Measurements from ENCODE around the gene RTP5. TPM values are rescaled to one million over a fixed set of nuclear protein-coding genes. Genes with fewer than 3 reads are reported as not detected.
"Not testable (repeated sequence)": the region's sequence is repeated elsewhere in the genome, so short reads cannot be mapped to it uniquely, and the experiment has no call there.

RTP5 gene
- total RNA-seq, 1 donor from 2014 or later: 0.09 TPM

DNA sequence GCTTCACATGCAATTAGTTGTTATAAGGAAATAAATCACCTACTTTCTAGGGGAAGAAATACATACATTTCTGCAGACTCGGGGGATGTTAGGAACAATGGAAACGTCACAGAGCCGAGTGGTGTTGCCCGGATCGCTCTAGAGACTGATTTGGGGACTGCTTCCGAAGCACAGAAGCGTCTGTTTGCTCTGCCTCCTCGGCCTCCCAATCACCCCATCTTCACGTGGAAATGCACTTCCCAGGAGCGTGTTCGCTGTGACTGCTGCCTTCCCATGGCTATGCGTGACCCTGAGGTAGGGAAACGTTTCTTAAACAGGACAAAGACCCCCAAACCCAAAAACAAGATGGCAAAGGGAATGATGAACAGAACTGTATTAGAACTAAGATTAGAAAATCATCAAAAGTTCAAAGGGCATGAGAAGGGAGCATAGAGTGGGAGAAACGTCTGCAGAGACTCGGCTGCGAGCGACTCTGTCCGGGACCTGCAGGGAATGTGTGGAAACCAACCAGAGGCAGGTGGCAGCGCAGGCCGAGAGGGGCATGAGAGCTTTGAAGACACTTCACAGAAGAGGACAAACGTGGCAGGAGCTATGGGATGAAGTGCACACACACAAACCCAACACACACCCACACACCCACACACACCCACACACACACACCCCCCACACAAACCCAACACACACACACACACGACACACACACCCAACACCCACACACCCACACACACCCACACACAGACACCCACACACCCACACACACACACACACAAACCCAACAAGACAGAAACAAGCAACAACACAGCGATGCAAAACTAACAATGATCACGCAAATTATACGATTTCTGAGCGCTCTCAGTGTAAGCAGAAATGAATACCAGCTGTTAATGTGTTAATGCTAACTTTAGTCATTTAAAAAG, 41.3 kb downstream of the RTP5 start:
- no peak overlapping the region for H3K4me3 Mint-ChIP-seq (ENCODE audit: low read depth)
- intact Hi-C loops (cut with micrococcal nuclease): no loop called here
- H3K36me3 Mint-ChIP-seq (ENCODE audit: low read depth): peaks cover 3% of the 10 kb centered on the region
- no peak for DNase-seq (ENCODE audit: low spot score)
- H3K27ac Mint-ChIP-seq: no peak overlapping the region
- H3K9me3 Mint-ChIP-seq: no peaks in the 10 kb centered on the region
- no peaks in the 10 kb centered on the region for H3K27me3 Mint-ChIP-seq (ENCODE audit: low read depth)
- no peaks in the 10 kb centered on the region for H3K4me1 Mint-ChIP-seq (ENCODE audit: low read depth)

DNA sequence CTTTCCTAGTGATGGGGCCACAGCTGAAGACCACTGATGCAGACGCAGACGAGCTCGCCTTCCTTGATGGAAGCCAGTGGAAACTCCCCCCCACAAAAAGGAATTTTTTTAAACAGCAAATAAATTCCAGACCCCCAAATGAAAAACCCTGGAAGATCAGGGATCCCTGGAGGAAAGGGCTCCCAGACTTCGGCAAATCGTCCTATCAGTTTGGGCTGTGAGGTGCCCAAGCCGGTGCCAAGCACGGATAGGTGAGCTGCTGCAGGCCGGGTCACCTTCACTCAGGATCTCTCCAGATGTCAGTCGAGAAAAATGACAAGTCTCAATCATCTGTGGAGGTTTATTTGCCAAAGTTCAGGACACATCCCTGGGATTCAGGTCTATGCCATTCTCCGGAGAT, 42.0 kb downstream of the RTP5 start:
- peaks cover 3% of the 10 kb centered on the region for H3K36me3 Mint-ChIP-seq (ENCODE audit: low read depth)
- no peaks in the 10 kb centered on the region for H3K9me3 Mint-ChIP-seq
- no peaks in the 10 kb centered on the region for H3K4me1 Mint-ChIP-seq (ENCODE audit: low read depth)
- H3K27ac Mint-ChIP-seq: no peak overlapping the region
- intact Hi-C loops (cut with micrococcal nuclease): no loop called here
- H3K27me3 Mint-ChIP-seq (ENCODE audit: low read depth): peaks cover 1% of the 10 kb centered on the region
- H3K4me3 Mint-ChIP-seq (ENCODE audit: low read depth): no peak overlapping the region
- no peak for DNase-seq (ENCODE audit: low spot score)

DNA sequence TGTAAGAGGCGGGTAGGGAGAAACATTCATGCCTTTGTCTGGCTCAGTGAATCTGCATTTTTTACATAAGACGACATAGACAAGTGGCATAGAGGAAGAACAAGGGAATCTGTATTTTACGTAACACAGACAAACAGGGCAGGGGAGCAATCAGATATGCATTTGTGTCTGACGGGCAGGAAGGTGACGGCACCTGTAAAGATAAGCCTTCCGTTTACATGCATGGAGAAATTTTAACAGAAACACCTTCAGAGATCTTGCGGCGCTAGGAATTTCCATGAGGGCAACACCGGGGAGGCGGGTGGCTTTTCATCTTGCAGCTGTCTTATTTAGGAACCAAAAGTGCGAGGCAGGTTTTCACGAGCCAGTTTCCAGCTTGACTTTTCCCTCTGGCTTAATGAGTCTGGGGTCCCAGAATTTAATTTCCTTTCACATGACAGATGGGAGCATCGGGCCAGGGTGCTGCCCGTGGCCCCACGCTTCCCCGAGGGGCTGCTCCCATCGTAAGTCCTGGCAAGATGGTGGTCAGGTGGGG, 42.6 kb downstream of the RTP5 start:
- Mint-ChIP-seq H3K4me1 (ENCODE audit: low read depth) (no peaks in the 10 kb centered on the region), H3K9me3 (no peaks in the 10 kb centered on the region), H3K27ac (no peak overlapping the region), H3K27me3 (ENCODE audit: low read depth) (peaks cover 1% of the 10 kb centered on the region), H3K4me3 (ENCODE audit: low read depth) (no peak overlapping the region), H3K36me3 (ENCODE audit: low read depth) (peaks cover 3% of the 10 kb centered on the region)
- intact Hi-C loops (cut with micrococcal nuclease): no loop called here
- DNase-seq (ENCODE audit: low spot score): no peak

DNA sequence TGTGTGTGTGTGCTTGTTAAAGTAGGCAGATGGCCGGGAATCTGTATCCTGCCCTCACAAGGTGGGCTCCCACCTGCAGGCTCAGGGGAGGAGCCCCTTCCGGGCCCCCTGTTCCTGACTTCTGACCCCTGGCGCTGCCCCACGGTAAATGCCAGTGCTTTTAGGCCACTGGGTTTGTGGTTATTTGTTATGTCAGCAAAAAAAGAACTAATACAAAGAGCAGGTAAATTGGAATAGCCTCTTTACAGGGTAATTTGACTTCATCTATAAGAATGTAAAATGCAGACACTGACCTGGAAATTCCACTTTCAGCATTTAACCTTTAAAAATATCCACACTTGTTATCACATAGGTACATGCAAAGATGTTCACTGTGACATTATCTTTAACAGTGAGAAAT, 44.2 kb downstream of the RTP5 start:
- no peaks in the 10 kb centered on the region for H3K9me3 Mint-ChIP-seq
- no peak overlapping the region for H3K4me3 Mint-ChIP-seq (ENCODE audit: low read depth)
- no peaks in the 10 kb centered on the region for H3K4me1 Mint-ChIP-seq (ENCODE audit: low read depth)
- DNase-seq (ENCODE audit: low spot score): no peak
- intact Hi-C loops (cut with micrococcal nuclease): no loop called here
- peaks cover 1% of the 10 kb centered on the region for H3K27me3 Mint-ChIP-seq (ENCODE audit: low read depth)
- H3K27ac Mint-ChIP-seq: no peak overlapping the region
- peaks cover 3% of the 10 kb centered on the region for H3K36me3 Mint-ChIP-seq (ENCODE audit: low read depth)

DNA sequence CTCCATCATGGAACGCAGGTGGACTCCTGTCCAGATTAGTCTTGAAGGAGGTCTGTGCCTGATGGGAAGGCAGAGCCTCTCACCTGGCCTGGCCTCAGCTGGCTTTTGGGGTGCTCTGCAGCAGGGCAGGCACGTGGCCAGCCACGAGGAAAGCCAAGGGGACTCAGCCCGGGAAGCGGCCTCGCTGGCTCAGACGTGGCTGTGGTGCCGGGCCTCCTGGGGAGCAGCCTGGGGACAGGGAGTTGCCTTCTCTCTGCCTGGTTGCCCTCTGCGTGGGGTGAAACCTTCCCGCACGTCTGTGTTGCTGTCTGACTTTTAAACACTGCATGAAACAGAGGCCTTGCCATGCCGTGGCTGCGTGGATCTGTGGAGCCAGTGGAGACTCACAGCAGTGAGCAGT, 45.0 kb downstream of the RTP5 start:
- no peaks in the 10 kb centered on the region for H3K9me3 Mint-ChIP-seq
- H3K4me3 Mint-ChIP-seq (ENCODE audit: low read depth): no peak overlapping the region
- intact Hi-C loops (cut with micrococcal nuclease): no loop called here
- DNase-seq (ENCODE audit: low spot score): no peak
- H3K27me3 Mint-ChIP-seq (ENCODE audit: low read depth): peaks cover 1% of the 10 kb centered on the region
- no peaks in the 10 kb centered on the region for H3K4me1 Mint-ChIP-seq (ENCODE audit: low read depth)
- H3K36me3 Mint-ChIP-seq (ENCODE audit: low read depth): peaks cover 3% of the 10 kb centered on the region
- no peak overlapping the region for H3K27ac Mint-ChIP-seq

DNA sequence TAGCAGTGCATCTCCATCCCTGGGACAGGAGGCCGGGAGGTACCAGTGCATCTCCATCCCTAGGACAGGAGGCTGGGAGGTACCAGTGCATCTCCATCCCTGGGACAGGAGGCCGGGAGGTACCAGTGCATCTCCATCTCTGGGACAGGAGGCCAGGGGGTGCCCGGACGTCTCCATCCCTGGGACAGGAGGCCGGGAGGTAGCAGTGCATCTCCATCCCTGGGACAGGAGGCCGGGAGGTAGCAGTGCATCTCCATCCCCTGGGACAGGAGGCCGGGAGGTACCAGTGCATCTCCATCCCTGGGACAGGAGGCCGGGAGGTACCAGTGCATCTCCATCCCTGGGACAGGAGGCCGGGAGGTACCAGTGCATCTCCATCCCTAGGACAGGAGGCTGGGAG, 52.1 kb downstream of the RTP5 start:
- H3K9me3 Mint-ChIP-seq; H3K27ac Mint-ChIP-seq; H3K4me1 Mint-ChIP-seq (ENCODE audit: low read depth); H3K27me3 Mint-ChIP-seq (ENCODE audit: low read depth); H3K4me3 Mint-ChIP-seq (ENCODE audit: low read depth); DNase-seq (ENCODE audit: low spot score); intact Hi-C loops (cut with micrococcal nuclease); H3K36me3 Mint-ChIP-seq (ENCODE audit: low read depth): not testable (repeated sequence)

DNA sequence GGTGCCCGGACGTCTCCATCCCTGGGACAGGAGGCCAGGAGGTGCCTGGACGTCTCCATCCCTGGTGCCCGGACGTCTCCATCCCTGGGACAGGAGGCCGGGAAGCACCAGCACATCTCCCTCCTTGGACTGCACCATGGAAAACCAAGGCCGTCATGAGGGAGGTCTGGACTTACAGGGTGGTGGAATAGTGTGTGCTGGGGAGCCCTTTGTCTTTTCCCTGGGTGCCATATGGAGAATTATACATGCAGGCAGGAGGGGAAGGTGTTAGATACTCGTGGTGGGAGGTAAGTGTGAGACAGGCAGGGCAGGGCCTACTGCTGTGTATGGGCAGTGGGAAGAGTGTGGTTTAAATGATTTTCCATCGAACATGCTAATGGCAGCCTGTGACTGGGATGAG, 52.9 kb downstream of the RTP5 start:
- no peaks in the 10 kb centered on the region for H3K36me3 Mint-ChIP-seq (ENCODE audit: low read depth)
- H3K4me3 Mint-ChIP-seq (ENCODE audit: low read depth): no peak overlapping the region
- peaks cover 9% of the 10 kb centered on the region for H3K4me1 Mint-ChIP-seq (ENCODE audit: low read depth)
- no peaks in the 10 kb centered on the region for H3K9me3 Mint-ChIP-seq
- no peak for DNase-seq (ENCODE audit: low spot score)
- H3K27me3 Mint-ChIP-seq (ENCODE audit: low read depth): no peaks in the 10 kb centered on the region
- intact Hi-C loops (cut with micrococcal nuclease): no loop called here
- H3K27ac Mint-ChIP-seq: no peak overlapping the region

DNA sequence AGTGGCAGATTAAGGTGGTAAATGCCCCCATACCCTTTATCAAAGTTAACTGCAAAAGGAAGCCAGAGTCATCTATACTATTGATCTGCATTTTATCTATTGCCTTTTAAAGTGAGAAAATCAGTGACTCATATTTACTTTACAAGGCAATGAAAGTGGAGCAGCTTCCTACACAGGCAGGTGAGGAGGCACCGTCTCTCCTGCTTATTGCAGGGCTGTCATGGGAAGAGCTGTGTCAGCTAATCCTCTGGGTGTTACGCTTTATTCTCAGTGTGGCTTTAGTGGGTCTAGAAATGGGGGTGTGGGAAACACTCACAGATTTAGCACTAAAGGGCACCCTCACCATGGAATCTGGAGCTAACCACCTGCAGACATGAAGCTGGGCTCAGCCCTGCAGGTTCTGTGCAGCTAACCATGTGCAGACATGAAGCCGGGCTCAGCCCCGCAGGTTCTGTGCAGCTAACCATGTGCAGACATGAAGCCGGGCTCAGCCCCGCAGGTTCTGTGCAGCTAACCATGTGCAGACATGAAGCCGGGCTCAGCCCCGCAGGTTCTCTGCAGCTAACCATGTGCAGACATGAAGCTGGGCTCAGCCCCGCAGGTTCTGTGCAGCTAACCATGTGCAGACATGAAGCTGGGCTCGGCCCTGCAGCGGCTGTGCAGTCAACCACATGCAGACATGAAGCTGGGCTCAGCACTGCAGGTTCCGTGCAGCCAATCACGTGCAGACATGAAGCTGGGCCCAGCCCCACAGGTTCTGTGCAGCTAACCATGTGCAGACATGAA, 53.5 kb downstream of the RTP5 start:
- H3K36me3 Mint-ChIP-seq (ENCODE audit: low read depth); H3K9me3 Mint-ChIP-seq; H3K27ac Mint-ChIP-seq; DNase-seq (ENCODE audit: low spot score); H3K4me1 Mint-ChIP-seq (ENCODE audit: low read depth); intact Hi-C loops (cut with micrococcal nuclease); H3K27me3 Mint-ChIP-seq (ENCODE audit: low read depth); H3K4me3 Mint-ChIP-seq (ENCODE audit: low read depth): not testable (repeated sequence)

Other genes with a start within 250 kb of the RTP5 start
- 48.7 and 53.3 TPM in 2 replicates for gene THAP4, start 232.6 kb upstream of the RTP5 start, total RNA-seq
- 117 TPM in 2 replicates for gene ATG4B, start 232.0 kb upstream of the RTP5 start, total RNA-seq
- gene DTYMK, start 182.9 kb upstream of the RTP5 start, total RNA-seq: 95.9 and 98.2 TPM in 2 replicates
- 49.4 and 56.4 TPM in 2 replicates for gene ING5, start 167.7 kb upstream of the RTP5 start, total RNA-seq
- 36.5 and 39.9 TPM in 2 replicates for gene D2HGDH, start 135.1 kb upstream of the RTP5 start, total RNA-seq
- 1.3 and 1.9 TPM in 2 replicates for gene GAL3ST2, start 92.9 kb upstream of the RTP5 start, total RNA-seq
- 3.2 and 3.9 TPM in 2 replicates for gene NEU4, start 60.5 kb upstream of the RTP5 start, total RNA-seq
- 42.0 and 44.7 TPM in 2 replicates for gene PDCD1, start 10.8 kb upstream of the RTP5 start, total RNA-seq

Data from activated T-helper 2 cell treated with anti-CD3 and anti-CD28 coated beads, Interferon-gamma antibody, Interleukin-2, Interleukin-4, amounts not matched to agents 10 μg/mL and 5 μg/mL and 100 μg/mL, durations not matched to agents 14 hours and 24 hours and 36 hours (primary cell).